Large intestine (tissue), 3 donors: ENCODE data around the gene SPINT2. TPM values are rescaled to one million over a fixed set of nuclear protein-coding genes. Genes with fewer than 3 reads are reported as not detected.

Experiments used
- DNase-seq, 2 donors: peaks; one replicate each; pipeline versions ENCODE4 v3.0.0 to v3.0.0-alpha.2; 2013
- H3K27ac ChIP-seq: one replicate; pipeline ENCODE4 v1.5.1; 2013; ENCODE audit warnings: low read length
- H3K27me3 ChIP-seq: 2 replicates; pipeline ENCODE4 v1.6.1; 2013; ENCODE audit warnings: low read length; ENCODE audit not compliant: control insufficient read depth, insufficient read depth
- H3K36me3 ChIP-seq: 2 replicates; pipeline ENCODE4 v1.6.1; 2013; ENCODE audit warnings: low read length; ENCODE audit not compliant: control insufficient read depth, insufficient read depth
- H3K4me1 ChIP-seq: one replicate; pipeline ENCODE4 v1.6.1; 2013; ENCODE audit warnings: low read length; ENCODE audit not compliant: control insufficient read depth, insufficient read depth
- H3K4me3 ChIP-seq: one replicate; pipeline ENCODE4 v1.5.1; 2013; ENCODE audit warnings: low read length
- H3K9me3 ChIP-seq: one replicate; pipeline ENCODE4 v1.6.1; 2013; ENCODE audit warnings: mild to moderate bottlenecking, low read depth, low read length, moderate library complexity; ENCODE audit not compliant: control insufficient read depth
- WGBS: methylation state at CpG from one replicate; pipeline ENCODE4 v1.1.5; 2013; ENCODE audit warnings: low lambda C conversion rate; ENCODE audit not compliant: insufficient coverage; 5-methylcytosine and 5-hydroxymethylcytosine counted together
- polyA plus RNA-seq: library from polyadenylated mRNA; unstranded; fragments of 120-200 nt; gene quantifications from one replicate; pipeline ENCODE4 v1.2.1, GENCODE V29; 2013

The SPINT2 gene
- polyA plus RNA-seq, 1 donor, result 390 TPM

GRCh38 chr19:38265921-38266429 lies 1.6 kb downstream of the SPINT2 start:
- Histone ChIP-seq H3K9me3 (peaks cover 5% of the 10 kb centered on the region), H3K27ac (peak overlapping the region; percentile 99), H3K36me3 (no peaks in the 10 kb centered on the region), H3K27me3 (no peaks in the 10 kb centered on the region), H3K4me1 (peaks cover 50% of the 10 kb centered on the region), H3K4me3 (peak overlapping the region; percentile 94)
- peak in 1 of 2 donors; percentile 61 for DNase-seq
- no CpG with 5 or more reads among the region's 12 CpGs for WGBS

DNA sequence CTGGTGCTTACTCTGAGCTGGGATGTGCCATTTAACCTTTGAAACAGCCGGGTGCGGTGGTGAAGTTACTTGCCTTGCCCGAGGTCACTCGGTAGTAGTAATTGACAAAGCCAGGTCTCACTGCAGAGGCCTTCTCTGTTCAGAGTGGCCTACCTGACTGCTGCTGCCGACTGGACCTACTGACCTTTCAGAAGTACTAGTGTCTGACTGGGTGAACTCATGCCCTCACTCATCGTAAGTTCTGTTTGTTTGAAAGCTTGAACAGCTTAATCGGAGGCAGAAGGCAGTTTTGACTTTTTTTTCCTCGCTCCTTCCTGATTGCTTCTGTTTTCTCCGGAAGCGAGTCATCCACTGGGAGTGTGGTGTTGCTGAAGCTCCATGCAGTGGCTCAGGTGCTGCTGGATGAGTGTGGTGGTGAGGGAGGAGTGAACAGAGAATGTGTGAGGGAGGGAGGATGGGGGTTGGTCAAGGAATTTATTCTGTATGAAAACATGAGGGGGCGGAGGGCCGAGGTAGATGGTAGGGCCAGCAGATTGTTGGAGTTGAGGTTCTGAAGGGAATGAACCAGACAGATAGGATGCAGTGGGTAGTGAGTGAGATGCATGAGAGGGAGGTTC lies 2.7 kb downstream of the SPINT2 start:
- H3K27ac ChIP-seq, result peak overlapping the region; percentile 99
- H3K4me3 ChIP-seq, result peak overlapping the region; percentile 94
- H3K36me3 ChIP-seq, result no peaks in the 10 kb centered on the region
- peak; percentile 55 to 81 for DNase-seq
- peaks cover 5% of the 10 kb centered on the region for H3K9me3 ChIP-seq
- peaks cover 51% of the 10 kb centered on the region for H3K4me1 ChIP-seq
- WGBS, result 51% methylated on average over 2 of the region's 12 CpGs
- no peaks in the 10 kb centered on the region for H3K27me3 ChIP-seq

DNA sequence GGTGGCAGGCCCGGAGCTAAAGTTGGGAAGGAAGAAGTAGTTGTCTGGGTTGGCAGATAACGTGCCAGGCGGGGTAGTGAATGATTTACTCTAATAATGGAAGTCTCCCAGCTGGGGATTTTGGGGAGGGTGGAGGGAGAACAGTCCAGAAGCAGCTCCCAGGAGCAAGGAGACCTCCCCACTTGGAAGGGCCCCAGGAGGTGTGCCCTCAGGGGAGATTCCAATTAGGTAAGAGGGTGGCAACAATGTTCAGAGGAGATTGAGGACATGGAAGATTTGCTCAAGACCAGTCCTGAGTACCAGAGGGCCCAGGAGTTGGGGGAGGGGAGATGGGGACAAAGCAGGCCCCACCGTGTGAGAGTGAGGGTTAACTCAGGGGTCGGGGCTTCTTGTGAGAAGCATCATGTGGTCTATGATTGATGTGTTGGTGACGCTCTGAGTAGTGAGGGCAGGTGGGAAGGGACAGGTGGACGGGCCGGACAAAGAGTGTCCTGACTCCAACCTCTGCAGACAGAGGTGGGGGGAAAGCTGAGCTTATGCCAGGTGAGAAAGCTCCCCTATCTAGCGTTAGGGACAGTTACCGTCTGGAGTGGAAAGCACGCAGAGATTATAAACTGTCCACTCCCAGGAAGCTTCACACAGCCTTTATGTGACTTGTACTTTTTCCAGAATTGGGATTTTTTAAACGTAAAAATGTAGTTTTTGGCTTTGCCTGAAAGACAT lies 3.5 kb downstream of the SPINT2 start:
- Histone ChIP-seq H3K36me3 (no peaks in the 10 kb centered on the region), H3K4me3 (peak overlapping the region; percentile 19), H3K27me3 (no peaks in the 10 kb centered on the region), H3K4me1 (peaks cover 53% of the 10 kb centered on the region), H3K27ac (peak overlapping the region; percentile 99), H3K9me3 (peaks cover 5% of the 10 kb centered on the region)
- no CpG with 5 or more reads among the region's 12 CpGs for WGBS
- DNase-seq, result peak in 1 of 2 donors; percentile 57

DNA sequence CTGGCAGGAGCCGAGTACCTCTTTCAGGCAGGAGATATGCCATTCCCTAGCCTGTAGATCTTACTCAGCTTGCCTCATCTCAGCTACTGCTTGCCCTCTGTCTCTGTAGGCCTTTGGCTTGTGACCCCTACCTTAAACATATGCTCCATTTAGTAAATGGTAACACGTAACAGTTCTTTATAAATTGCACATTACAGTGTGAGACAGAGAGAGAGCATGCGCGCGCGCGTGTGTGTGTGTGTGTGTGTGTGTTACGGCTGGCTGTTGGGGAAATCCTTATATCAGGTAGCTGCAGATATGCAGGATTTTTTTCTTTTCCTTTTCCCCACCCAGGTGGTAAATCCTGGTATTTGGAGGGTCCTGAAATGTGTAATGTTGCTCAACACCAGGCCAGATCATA lies 4.2 kb downstream of the SPINT2 start:
- no CpG with 5 or more reads among the region's 8 CpGs for WGBS
- Histone ChIP-seq H3K27ac (peak overlapping the region; percentile 99), H3K4me3 (no peak overlapping the region), H3K4me1 (peaks cover 51% of the 10 kb centered on the region), H3K9me3 (peaks cover 5% of the 10 kb centered on the region), H3K36me3 (no peaks in the 10 kb centered on the region), H3K27me3 (no peaks in the 10 kb centered on the region)
- peak in 1 of 2 donors; percentile 68 for DNase-seq

DNA sequence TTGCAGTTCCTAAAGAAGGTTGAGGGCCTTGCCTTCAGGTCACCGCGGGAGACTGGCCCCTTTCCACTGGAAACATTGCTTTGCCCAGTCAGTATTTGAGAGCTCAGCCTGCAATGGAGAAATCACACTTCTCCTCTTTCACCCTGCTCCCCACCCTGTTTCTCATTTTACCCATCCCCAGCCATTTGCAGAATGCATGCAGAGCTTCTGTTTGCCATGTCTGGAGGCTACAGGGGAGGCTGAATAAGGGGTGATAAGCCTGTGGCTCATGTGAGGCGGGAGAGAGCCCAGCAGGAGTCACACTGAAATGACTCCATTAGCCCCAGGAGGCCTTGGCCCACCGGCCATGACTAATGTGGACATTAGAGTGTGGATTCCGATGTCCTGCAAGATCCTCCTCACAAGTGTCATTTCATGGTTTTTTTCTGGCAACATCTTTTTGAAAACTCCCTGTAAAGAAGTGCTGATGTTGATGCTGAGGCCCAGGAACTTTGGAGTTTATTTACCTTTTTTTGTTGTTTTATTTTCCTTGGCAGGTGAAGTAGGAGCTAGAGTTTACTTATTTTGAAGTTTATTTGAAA lies 6.3 kb downstream of the SPINT2 start:
- Histone ChIP-seq H3K4me3 (no peak overlapping the region), H3K27me3 (no peaks in the 10 kb centered on the region), H3K27ac (no peak overlapping the region), H3K9me3 (no peaks in the 10 kb centered on the region), H3K4me1 (peaks cover 60% of the 10 kb centered on the region), H3K36me3 (no peaks in the 10 kb centered on the region)
- no CpG with 5 or more reads among the region's 5 CpGs for WGBS
- no peak for DNase-seq

GRCh38 chr19:38273499-38273898 lies 9.1 kb downstream of the SPINT2 start:
- Histone ChIP-seq H3K4me3 (no peak overlapping the region), H3K36me3 (no peaks in the 10 kb centered on the region), H3K9me3 (no peaks in the 10 kb centered on the region), H3K4me1 (peaks cover 40% of the 10 kb centered on the region), H3K27ac (peak overlapping the region; percentile 85), H3K27me3 (no peaks in the 10 kb centered on the region)
- DNase-seq, result peak; percentile 89 to 95
- no CpG with 5 or more reads among the region's 2 CpGs for WGBS

- no peak for DNase-seq
- WGBS, result 71% methylated on average over 4 of the region's 9 CpGs
- no peaks in the 10 kb centered on the region for H3K9me3 ChIP-seq
- no peaks in the 10 kb centered on the region for H3K36me3 ChIP-seq
- H3K4me3 ChIP-seq, result no peak overlapping the region
- peaks cover 35% of the 10 kb centered on the region for H3K4me1 ChIP-seq
- H3K27me3 ChIP-seq, result no peaks in the 10 kb centered on the region
- peak overlapping the region; percentile 85 for H3K27ac ChIP-seq
Observed at GRCh38 chr19:38274739-38275138, 10.4 kb downstream of the SPINT2 start.

DNA sequence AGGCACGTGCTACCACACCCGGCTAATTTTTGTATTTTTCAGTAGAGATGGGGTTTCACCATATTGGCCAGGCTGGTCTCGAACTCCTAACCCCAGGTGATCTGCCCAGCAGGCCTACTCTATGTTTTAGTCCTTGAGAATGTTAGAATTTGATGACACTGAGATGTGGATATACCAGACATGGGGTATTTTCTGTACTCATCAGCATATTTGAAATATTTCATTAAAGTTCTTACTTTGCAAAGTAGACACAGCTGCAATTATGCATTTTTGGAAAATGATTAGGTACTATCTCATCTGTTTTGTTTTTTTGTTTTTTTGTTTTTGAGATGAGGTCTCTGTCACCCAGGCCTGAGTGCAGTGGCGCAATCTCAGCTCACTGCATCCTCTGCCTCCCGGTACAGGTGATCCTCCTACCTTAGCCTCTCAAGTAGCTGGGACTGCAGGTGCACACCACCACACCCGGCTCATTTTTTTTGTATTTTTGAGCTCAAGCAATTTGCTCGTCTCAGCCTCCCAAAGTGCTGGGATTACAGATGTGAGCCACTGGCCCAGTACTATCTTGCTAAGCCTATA lies 12.7 kb downstream of the SPINT2 start:
- no peaks in the 10 kb centered on the region for H3K9me3 ChIP-seq
- H3K27ac ChIP-seq, result no peak overlapping the region
- H3K27me3 ChIP-seq, result no peaks in the 10 kb centered on the region
- peaks cover 24% of the 10 kb centered on the region for H3K4me1 ChIP-seq
- no CpG with 5 or more reads among the region's 7 CpGs for WGBS
- H3K4me3 ChIP-seq, result no peak overlapping the region
- H3K36me3 ChIP-seq, result peaks cover 7% of the 10 kb centered on the region
- no peak for DNase-seq

- Histone ChIP-seq H3K4me3 (no peak overlapping the region), H3K27ac (no peak overlapping the region), H3K27me3 (no peaks in the 10 kb centered on the region), H3K9me3 (no peaks in the 10 kb centered on the region), H3K36me3 (peaks cover 7% of the 10 kb centered on the region), H3K4me1 (peaks cover 19% of the 10 kb centered on the region)
- no peak for DNase-seq
- no CpG with 5 or more reads among the region's 5 CpGs for WGBS
Observed at GRCh38 chr19:38277549-38277948, 13.2 kb downstream of the SPINT2 start.

DNA sequence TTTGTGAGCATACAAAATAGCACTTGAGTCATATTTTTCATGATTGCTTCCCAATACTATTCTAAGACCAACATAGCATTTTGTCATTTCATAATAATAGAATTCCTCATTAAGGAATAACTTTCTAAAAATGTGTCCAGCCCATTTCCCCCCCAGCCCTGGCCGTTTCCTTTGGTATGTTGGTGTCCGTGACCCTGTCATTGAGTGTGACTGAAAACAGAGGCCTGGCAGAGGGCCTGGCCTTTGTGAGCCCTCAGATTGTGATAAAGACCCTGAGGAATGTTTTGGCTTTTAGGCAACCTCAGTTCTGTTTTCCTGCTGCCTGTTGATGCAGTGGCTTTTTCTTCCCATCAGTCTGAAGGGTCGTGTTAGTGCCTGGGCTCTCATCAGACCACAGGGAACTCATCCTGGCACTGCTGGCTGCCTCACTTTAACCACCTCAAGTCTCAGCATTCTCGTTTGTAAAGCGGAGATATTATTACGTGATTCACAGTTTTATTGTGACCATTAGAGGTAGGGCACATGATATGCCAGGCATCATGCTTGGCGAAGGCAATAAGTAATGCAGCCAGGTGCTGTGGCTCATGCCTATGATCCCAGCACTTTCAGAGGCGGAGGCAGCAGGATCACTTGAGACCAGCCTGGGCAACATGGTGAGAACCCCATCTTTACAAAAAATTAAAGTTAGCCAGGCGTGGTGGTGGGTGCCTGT lies 13.8 kb downstream of the SPINT2 start:
- Histone ChIP-seq H3K27me3 (no peaks in the 10 kb centered on the region), H3K36me3 (peaks cover 9% of the 10 kb centered on the region), H3K4me3 (no peak overlapping the region), H3K27ac (no peak overlapping the region), H3K9me3 (no peaks in the 10 kb centered on the region), H3K4me1 (peaks cover 18% of the 10 kb centered on the region)
- WGBS, result 80% methylated on average over 1 of the region's 9 CpGs
- no peak for DNase-seq
